Effector memory CD4-positive, alpha-beta T cell (primary cell): ENCODE results near the gene ATG9B.
"Not testable (repeated sequence)": the region's sequence is repeated elsewhere in the genome, so short reads cannot be mapped to it uniquely, and the experiment has no call there.

Source experiments
- DNase-seq, 3 donors: peaks; one replicate each; pipeline ENCODE4 v3.0.0-alpha.2; 2020
- H3K27ac ChIP-seq: 2 replicates; pipeline ENCODE4 v1.7.0; 2013; ENCODE audit warnings: mild to moderate bottlenecking, low read length, moderate library complexity; ENCODE audit not compliant: insufficient read depth, poor library complexity, severe bottlenecking
- H3K27me3 ChIP-seq: replicated peaks from 2 replicates; pipeline ENCODE4 v1.7.0; 2013; ENCODE audit warnings: mild to moderate bottlenecking, low read length; ENCODE audit not compliant: insufficient read depth, control insufficient read depth, poor library complexity, severe bottlenecking
- H3K36me3 ChIP-seq: 2 replicates; pipeline ENCODE4 v1.7.0; 2013; ENCODE audit warnings: mild to moderate bottlenecking, low read length, moderate library complexity; ENCODE audit not compliant: control insufficient read depth, insufficient read depth
- H3K4me1 ChIP-seq: 2 replicates; pipeline ENCODE4 v1.7.0; 2013; ENCODE audit warnings: low read length, mild to moderate bottlenecking; ENCODE audit not compliant: control insufficient read depth, insufficient read depth, poor library complexity, severe bottlenecking
- H3K4me3 ChIP-seq: 2 replicates; pipeline ENCODE4 v1.7.0; 2013; ENCODE audit warnings: low read length, low read depth, mild to moderate bottlenecking; ENCODE audit not compliant: insufficient read depth, poor library complexity, severe bottlenecking
- H3K9me3 ChIP-seq: 2 replicates; pipeline ENCODE4 v1.7.0; 2013; ENCODE audit warnings: mild to moderate bottlenecking, low read length, moderate library complexity; ENCODE audit not compliant: control insufficient read depth

Gene ATG9B

DNA sequence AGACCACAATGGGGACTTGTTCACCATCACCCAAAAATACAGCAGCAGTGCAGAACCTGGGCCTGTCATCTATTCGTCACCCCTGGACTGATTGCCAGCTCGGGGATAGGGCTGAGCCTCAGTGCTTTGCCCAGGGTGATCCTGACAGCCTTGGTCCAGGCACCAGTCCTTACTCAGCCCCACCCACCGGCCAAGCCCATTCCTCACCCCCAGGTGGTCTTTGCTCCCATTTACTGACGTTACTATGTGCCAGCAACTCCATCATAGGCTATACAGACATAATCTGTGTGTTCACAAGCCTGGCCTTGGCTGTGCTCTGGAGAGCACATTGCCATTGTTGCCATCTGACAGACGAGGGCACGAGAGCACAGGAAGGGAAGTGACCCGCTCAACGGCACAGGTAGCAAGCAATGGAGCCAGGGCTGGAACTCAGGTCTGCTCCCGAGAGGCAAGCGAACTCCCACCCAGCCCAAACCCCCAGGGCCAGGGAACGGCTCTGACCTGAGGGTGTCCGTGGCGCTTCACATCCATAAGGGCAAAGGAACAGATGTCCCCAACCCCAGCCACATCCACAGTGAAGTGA, 6.8 kb downstream of the ATG9B start:
- no peaks in the 10 kb centered on the region for H3K36me3 ChIP-seq
- DNase-seq, result no peak
- no peaks in the 10 kb centered on the region for H3K9me3 ChIP-seq
- H3K27ac ChIP-seq, result peak overlapping the region; percentile 10
- peak overlapping the region; percentile 20 for H3K4me3 ChIP-seq
- peaks cover 58% of the 10 kb centered on the region for H3K4me1 ChIP-seq
- peaks cover 2% of the 10 kb centered on the region for H3K27me3 ChIP-seq

GRCh38 chr7:151016942-151017341, 7.4 kb downstream of the ATG9B start:
- Histone ChIP-seq H3K4me1 (peaks cover 64% of the 10 kb centered on the region), H3K27me3 (peaks cover 2% of the 10 kb centered on the region), H3K27ac (peak overlapping the region; percentile 1), H3K36me3 (no peaks in the 10 kb centered on the region), H3K9me3 (no peaks in the 10 kb centered on the region), H3K4me3 (no peak overlapping the region)
- DNase-seq, result no peak

- H3K9me3 ChIP-seq, result no peaks in the 10 kb centered on the region
- H3K4me1 ChIP-seq, result peaks cover 67% of the 10 kb centered on the region
- DNase-seq, result no peak
- no peaks in the 10 kb centered on the region for H3K36me3 ChIP-seq
- no peak overlapping the region for H3K27ac ChIP-seq
- H3K27me3 ChIP-seq, result peaks cover 2% of the 10 kb centered on the region
- no peak overlapping the region for H3K4me3 ChIP-seq
Measured at GRCh38 chr7:151016505-151016904, 7.8 kb downstream of the ATG9B start.

DNA sequence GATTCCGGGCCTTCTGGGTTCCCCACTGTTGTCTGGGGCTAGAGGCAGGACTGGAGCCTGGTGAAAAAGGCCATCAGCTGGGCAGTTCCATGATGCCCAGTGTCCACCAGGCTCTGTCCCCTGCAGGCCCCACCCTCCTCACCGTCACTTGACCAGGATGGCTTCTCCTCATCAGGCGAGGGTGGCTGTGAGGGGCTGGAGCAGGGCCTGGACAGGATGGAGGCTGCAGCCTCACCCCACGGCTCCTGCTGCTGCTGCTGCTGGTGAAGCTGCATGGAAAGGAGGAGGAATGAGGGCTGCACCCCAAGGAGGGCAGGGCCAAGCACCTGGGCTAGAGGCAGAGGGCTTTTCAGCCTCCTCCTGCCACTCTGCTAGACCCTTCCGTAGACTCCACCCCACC, 8.3 kb downstream of the ATG9B start:
- H3K4me3 ChIP-seq, result no peak overlapping the region
- H3K9me3 ChIP-seq, result no peaks in the 10 kb centered on the region
- H3K27ac ChIP-seq, result no peak overlapping the region
- H3K4me1 ChIP-seq, result peaks cover 69% of the 10 kb centered on the region
- no peaks in the 10 kb centered on the region for H3K36me3 ChIP-seq
- peaks cover 2% of the 10 kb centered on the region for H3K27me3 ChIP-seq
- no peak for DNase-seq

- DNase-seq, result no peak
- Histone ChIP-seq H3K36me3 (no peaks in the 10 kb centered on the region), H3K9me3 (no peaks in the 10 kb centered on the region), H3K27ac (peak overlapping the region; percentile 91), H3K4me3 (no peak overlapping the region), H3K4me1 (peaks cover 80% of the 10 kb centered on the region), H3K27me3 (no peaks in the 10 kb centered on the region)
Measured at GRCh38 chr7:151014950-151015349, 9.3 kb downstream of the ATG9B start.

DNA sequence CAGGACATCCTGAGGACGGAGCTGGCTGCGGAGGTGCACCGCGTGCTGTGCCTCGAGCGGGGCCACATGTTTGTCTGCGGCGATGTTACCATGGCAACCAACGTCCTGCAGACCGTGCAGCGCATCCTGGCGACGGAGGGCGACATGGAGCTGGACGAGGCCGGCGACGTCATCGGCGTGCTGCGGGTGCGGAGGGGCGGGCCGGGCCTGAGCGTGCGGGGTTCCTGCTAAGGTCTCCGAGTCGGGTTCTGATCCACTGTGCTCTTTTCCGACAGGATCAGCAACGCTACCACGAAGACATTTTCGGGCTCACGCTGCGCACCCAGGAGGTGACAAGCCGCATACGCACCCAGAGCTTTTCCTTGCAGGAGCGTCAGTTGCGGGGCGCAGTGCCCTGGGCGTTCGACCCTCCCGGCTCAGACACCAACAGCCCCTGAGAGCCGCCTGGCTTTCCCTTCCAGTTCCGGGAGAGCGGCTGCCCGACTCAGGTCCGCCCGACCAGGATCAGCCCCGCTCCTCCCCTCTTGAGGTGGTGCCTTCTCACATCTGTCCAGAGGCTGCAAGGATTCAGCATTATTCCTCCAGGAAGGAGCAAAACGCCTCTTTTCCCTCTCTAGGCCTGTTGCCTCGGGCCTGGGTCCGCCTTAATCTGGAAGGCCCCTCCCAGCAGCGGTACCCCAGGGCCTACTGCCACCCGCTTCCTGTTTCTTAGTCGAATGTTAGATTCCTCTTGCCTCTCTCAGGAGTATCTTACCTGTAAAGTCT, 10.4 kb downstream of the ATG9B start:
- Histone ChIP-seq H3K27ac (peak overlapping the region; percentile 91), H3K36me3 (no peaks in the 10 kb centered on the region), H3K27me3 (no peaks in the 10 kb centered on the region), H3K4me3 (peak overlapping the region; percentile 21), H3K4me1 (peaks cover 85% of the 10 kb centered on the region), H3K9me3 (no peaks in the 10 kb centered on the region)
- DNase-seq, result peak; percentile 93 to 95 (median 94)

DNA sequence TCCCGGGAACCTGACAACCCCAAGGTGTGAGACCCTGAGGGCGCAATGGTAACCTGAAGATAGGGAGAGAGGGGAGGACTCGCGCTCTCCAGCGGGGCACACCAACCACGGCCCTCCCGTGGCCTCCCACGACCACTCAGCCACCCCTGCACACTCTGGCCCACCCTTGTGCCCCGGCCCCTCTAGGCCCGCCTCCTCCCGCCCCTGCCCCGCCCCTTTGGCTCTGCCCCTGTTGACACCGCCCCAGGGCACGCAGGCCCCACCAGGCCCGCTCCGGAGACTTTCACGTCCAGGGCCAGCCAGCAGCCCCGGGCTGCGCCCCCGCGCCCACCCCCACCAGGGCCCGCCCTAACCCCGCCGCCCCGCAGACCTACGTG, 10.9 kb downstream of the ATG9B start:
- no peaks in the 10 kb centered on the region for H3K27me3 ChIP-seq
- H3K27ac ChIP-seq, result peak overlapping the region; percentile 91
- H3K4me3 ChIP-seq, result no peak overlapping the region
- peaks cover 86% of the 10 kb centered on the region for H3K4me1 ChIP-seq
- H3K9me3 ChIP-seq, result no peaks in the 10 kb centered on the region
- no peak for DNase-seq
- H3K36me3 ChIP-seq, result no peaks in the 10 kb centered on the region

DNA sequence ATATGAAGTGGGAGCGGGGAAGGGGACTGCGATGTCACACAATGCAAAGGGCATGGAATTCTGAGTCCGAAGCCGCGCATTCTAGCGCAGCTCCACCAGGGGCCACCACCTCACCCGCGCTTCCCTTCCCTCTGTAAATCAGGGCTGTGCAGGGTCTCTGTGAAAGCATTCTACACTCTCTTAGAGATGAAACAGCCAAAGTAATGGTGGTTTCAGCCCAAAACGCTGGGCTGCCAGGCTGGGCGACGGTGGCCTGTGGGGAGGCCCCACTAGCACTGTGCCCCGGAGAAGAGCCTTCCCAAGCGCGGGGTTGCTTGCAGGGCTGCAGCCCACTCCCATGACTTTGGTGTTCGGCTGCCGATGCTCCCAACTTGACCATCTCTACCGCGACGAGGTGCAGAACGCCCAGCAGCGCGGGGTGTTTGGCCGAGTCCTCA, 11.4 kb downstream of the ATG9B start:
- no peak overlapping the region for H3K4me3 ChIP-seq
- peak overlapping the region; percentile 91 for H3K27ac ChIP-seq
- no peaks in the 10 kb centered on the region for H3K36me3 ChIP-seq
- no peaks in the 10 kb centered on the region for H3K27me3 ChIP-seq
- H3K4me1 ChIP-seq, result peaks cover 86% of the 10 kb centered on the region
- no peak for DNase-seq
- H3K9me3 ChIP-seq, result no peaks in the 10 kb centered on the region

GRCh38 chr7:151012031-151012692, 12.1 kb downstream of the ATG9B start:
- DNase-seq, result no peak
- no peaks in the 10 kb centered on the region for H3K9me3 ChIP-seq
- no peaks in the 10 kb centered on the region for H3K36me3 ChIP-seq
- H3K27ac ChIP-seq, result peak overlapping the region; percentile 91
- H3K27me3 ChIP-seq, result no peaks in the 10 kb centered on the region
- H3K4me3 ChIP-seq, result no peak overlapping the region
- H3K4me1 ChIP-seq, result peaks cover 86% of the 10 kb centered on the region

GRCh38 chr7:151011616-151012015, 12.7 kb downstream of the ATG9B start:
- H3K27ac ChIP-seq, result peak overlapping the region; percentile 91
- peaks cover 90% of the 10 kb centered on the region for H3K4me1 ChIP-seq
- not testable (repeated sequence) for H3K27me3 ChIP-seq

More at GRCh38 chr7:151011616-151012015, 12.7 kb downstream of the ATG9B start:
- not testable (repeated sequence) for H3K9me3 ChIP-seq, DNase-seq, H3K4me3 ChIP-seq, H3K36me3 ChIP-seq
